HCT116 (cell line): Measurements from ENCODE around the gene PAK1. TPM values are rescaled to one million over a fixed set of nuclear protein-coding genes. Genes with fewer than 3 reads are reported as not detected.

ENCODE experiments used
- ATAC-seq: fragments of 200-7000 bp; cut with Tn5 transposase; 2 replicates; pipeline ENCODE4 v1.9.1; 2020; ENCODE audit warnings: mild to moderate bottlenecking, moderate library complexity
- BruUV-seq: library from RNA; stranded (reverse); fragments of 400-500 nt; replicated peaks from 2 replicates; lab custom pipeline; 2021; lab: Mats Ljungman, UMichigan
- CTCF ChIA-PET: fragments of 300-600 bp; sonication (Branson Sonifier 250); formaldehyde crosslinking; loops from one replicate; lab custom pipeline; 2021; ENCODE audit warnings: antibody characterized with exemption; lab: Charles Lee
- POLR2A ChIA-PET: fragments of 300-600, 350-600 bp; sonication (Branson Sonifier 250); formaldehyde crosslinking; loops from one replicate; lab custom pipeline; 2021; ENCODE audit warnings: antibody characterized with exemption; lab: Charles Lee
- RAD21 ChIA-PET, 2 experiments: fragments of 300-600 bp; sonication (Branson Sonifier 250); formaldehyde crosslinking; loops; one replicate each; lab custom pipeline; 2023; ENCODE audit warnings: low total read pairs in 2 of 2; ENCODE audit not compliant: uncharacterized antibody in 2 of 2, unreplicated experiment in 2 of 2, low non-redundant PET in 1 of 2; lab: Charles Lee
- DNase-seq: peaks from one replicate; pipeline ENCODE4 v3.0.0-alpha.2; 2010; ENCODE audit warnings: low read depth, low spot score
- H2AFZ ChIP-seq: fragments of 200-600 bp; shearing (Covaris generic), sonication (generic); 2 replicates; pipeline ENCODE4 v1.6.1; 2017; ENCODE audit warnings: low read depth, mixed run types, mixed read lengths, antibody characterized with exemption, low read length; ENCODE audit not compliant: poor library complexity, severe bottlenecking
- H3K27ac ChIP-seq: 2 replicates; pipeline ENCODE4 v1.5.1; 2012; ENCODE audit warnings: low read depth, low read length
- H3K27me3 ChIP-seq: fragments of 200-600 bp; sonication (generic); 2 replicates; pipeline ENCODE4 v1.6.1; 2016; ENCODE audit warnings: mixed run types, low read length, mixed read lengths; ENCODE audit not compliant: insufficient read depth
- H3K36me3 ChIP-seq, 2 experiments: fragments of 200-500 bp in 1 of 2; fragments of 200-600 bp in 1 of 2; sonication (Bioruptor generic) in 1 of 2; sonication (generic) in 1 of 2; 2 replicates each; pipeline versions ENCODE4 v1.5.1 to v1.6.1; 2014 to 2016; ENCODE audit warnings: low read length in 2 of 2, inconsistent platforms in 1 of 2, mixed read lengths in 1 of 2, mixed run types in 1 of 2; ENCODE audit not compliant: insufficient read depth in 2 of 2, control insufficient read depth in 1 of 2
- H3K4me1 ChIP-seq, 2 experiments: fragments of 200-600 bp in 1 of 2; sonication (generic) in 1 of 2; 2 replicates each; pipeline versions ENCODE4 v1.5.1 to v1.6.1; 2012 to 2017; ENCODE audit warnings: low read length in 2 of 2, inconsistent platforms in 1 of 2, mild to moderate bottlenecking in 1 of 2, mixed read lengths in 1 of 2, mixed run types in 1 of 2, moderate library complexity in 1 of 2; ENCODE audit not compliant: insufficient read depth in 2 of 2, control insufficient read depth in 1 of 2
- H3K4me2 ChIP-seq: fragments of 200-600 bp; sonication (generic); 2 replicates; pipeline ENCODE4 v1.6.1; 2017; ENCODE audit warnings: mixed run types, low read length, mixed read lengths
- H3K4me3 ChIP-seq, 2 experiments: fragments of 200-600 bp in 1 of 2; sonication (generic) in 1 of 2; replicated peaks in 1 of 2; 2 replicates each; pipeline ENCODE4 v1.5.1; 2011 to 2016; ENCODE audit warnings: low read length in 2 of 2, control low read depth in 1 of 2, low read depth in 1 of 2, mild to moderate bottlenecking in 1 of 2, mixed read lengths in 1 of 2, mixed run types in 1 of 2
- H3K79me2 ChIP-seq: fragments of 200-600 bp; sonication (generic); 2 replicates; pipeline ENCODE4 v1.6.1; 2017; ENCODE audit warnings: mild to moderate bottlenecking, mixed run types, low read length, moderate library complexity, mixed read lengths; ENCODE audit not compliant: insufficient read depth
- H3K9ac ChIP-seq: fragments of 200-600 bp; sonication (generic); 2 replicates; pipeline ENCODE4 v1.6.1; 2016; ENCODE audit warnings: low read length, mixed read lengths
- H3K9me2 ChIP-seq: fragments of 200-600 bp; sonication (generic), shearing (Covaris generic); 2 replicates; pipeline ENCODE4 v1.6.1; 2017; ENCODE audit warnings: mixed run types, mild to moderate bottlenecking, moderate library complexity; ENCODE audit not compliant: insufficient read depth
- H3K9me3 ChIP-seq, 2 experiments: fragments of 200-500 bp in 1 of 2; fragments of 200-600 bp in 1 of 2; sonication (Bioruptor generic) in 1 of 2; sonication (generic) in 1 of 2; 2 replicates each; pipeline ENCODE4 v1.6.1; 2014 to 2017; ENCODE audit warnings: low read length in 2 of 2, mixed read lengths in 2 of 2, inconsistent platforms in 1 of 2, low read depth in 1 of 2, mild to moderate bottlenecking in 1 of 2, mixed run types in 1 of 2, moderate library complexity in 1 of 2; ENCODE audit not compliant: control insufficient read depth in 1 of 2, insufficient read depth in 1 of 2
- H4K20me1 ChIP-seq: fragments of 200-600 bp; sonication (generic), shearing (Covaris generic); 2 replicates; pipeline ENCODE4 v1.6.1; 2017; ENCODE audit warnings: mixed run types, mild to moderate bottlenecking, moderate library complexity; ENCODE audit not compliant: insufficient read depth
- CEBPB ChIP-seq: IDR thresholded peaks from 2 replicates; pipeline ENCODE4 v1.6.1; 2012; ENCODE audit warnings: low read depth
- EGR1 ChIP-seq: IDR thresholded peaks from 2 replicates; pipeline ENCODE4 v1.6.1; 2012; ENCODE audit warnings: low read depth
- ELF1 ChIP-seq: IDR thresholded peaks from 2 replicates; pipeline ENCODE4 v1.6.1; 2012; ENCODE audit warnings: low read depth, borderline replicate concordance
- EZH2 ChIP-seq: fragments of 200-600 bp; sonication (generic); IDR thresholded peaks from 2 replicates; pipeline ENCODE4 v1.6.1; 2017; ENCODE audit warnings: antibody characterized with exemption, mixed run types
- JUND ChIP-seq: IDR thresholded peaks from 2 replicates; pipeline ENCODE4 v1.6.1; 2012
- POLR2A ChIP-seq: IDR thresholded peaks from 2 replicates; pipeline ENCODE4 v1.7.0; 2011; ENCODE audit warnings: borderline replicate concordance; ENCODE audit not compliant: insufficient read depth, insufficient read length; ENCODE audit errors: extremely low read depth
- POLR2AphosphoS5 ChIP-seq: IDR thresholded peaks from 2 replicates; pipeline ENCODE4 v1.6.1; 2011; ENCODE audit warnings: mild to moderate bottlenecking, low read depth, low read length, moderate library complexity
- SIN3A ChIP-seq: IDR thresholded peaks from 2 replicates; pipeline ENCODE4 v1.6.1; 2012; ENCODE audit warnings: low read depth
- SP1 ChIP-seq: IDR thresholded peaks from 2 replicates; pipeline ENCODE4 v1.6.1; 2012; ENCODE audit warnings: low read depth
- TCF7L2 ChIP-seq: IDR thresholded peaks from 2 replicates; pipeline ENCODE4 v1.7.0; 2011; ENCODE audit warnings: borderline replicate concordance, inconsistent platforms; ENCODE audit not compliant: insufficient read depth, insufficient read length; ENCODE audit errors: extremely low read depth
- intact Hi-C: fragments of 100-400 bp; cut with micrococcal nuclease; formaldehyde crosslinking; loops from 2 replicates; pipeline ENCODE4 v1.10.0; 2022
- total RNA-seq: library from RNA; stranded (reverse); gene quantifications from one replicate; pipeline ENCODE4 v1.2.1, GENCODE V29; 2021; ENCODE audit not compliant: unreplicated experiment
- TF ChIP-seq, protein P1 (sequence below): IDR thresholded peaks from 2 replicates; pipeline ENCODE4 v1.6.1; 2012; ENCODE audit warnings: low read depth

PAK1 gene
- total RNA-seq, 1 experiment from 2014 or later = 56.1 TPM

DNA sequence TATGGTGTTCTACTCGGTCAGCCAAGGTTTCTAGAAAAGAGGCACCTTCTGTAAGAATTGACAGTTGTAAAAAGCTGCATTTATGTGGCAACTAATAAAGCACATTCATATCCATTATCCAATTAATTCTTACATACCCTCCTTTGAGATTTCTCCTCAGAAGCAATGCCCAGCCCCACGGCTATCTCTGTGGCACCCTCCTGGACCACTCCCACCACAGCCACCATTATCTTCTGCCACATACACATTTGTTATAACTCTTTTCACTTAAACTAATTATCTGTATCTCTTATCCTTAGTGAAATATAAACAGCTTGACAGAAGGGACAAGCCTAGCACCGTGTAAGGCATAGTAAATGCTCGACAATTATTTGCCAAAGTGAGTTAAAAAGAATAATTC lies 48.5 kb downstream of the PAK1 start:
- no peaks in the 10 kb centered on the region for H4K20me1 ChIP-seq
- H3K27me3 ChIP-seq = no peaks in the 10 kb centered on the region
- no TSS peak for BruUV-seq
- ChIA-PET POLR2A (no interaction called here), RAD21 (no interaction called here), CTCF (no interaction called here)
- no peaks in the 10 kb centered on the region for H3K36me3 ChIP-seq
- H3K4me1 ChIP-seq = no peaks in the 10 kb centered on the region
- no peaks in the 10 kb centered on the region for H3K9me2 ChIP-seq
- no peak for DNase-seq
- no peak overlapping the region for H3K9ac ChIP-seq
- intact Hi-C loops = no loop called here
- H2AFZ ChIP-seq = no peak overlapping the region
- no peak for ATAC-seq
- no peak overlapping the region for H3K4me3 ChIP-seq
- H3K4me2 ChIP-seq = no peak overlapping the region
- TF ChIP-seq TCF7L2 (no peak), POLR2A (no peak), EGR1 (no peak), ELF1 (no peak), JUND (no peak), SP1 (no peak), SIN3A (no peak)
- H3K27ac ChIP-seq = no peak overlapping the region
- no peaks in the 10 kb centered on the region for H3K79me2 ChIP-seq
- no peaks in the 10 kb centered on the region for H3K9me3 ChIP-seq

DNA sequence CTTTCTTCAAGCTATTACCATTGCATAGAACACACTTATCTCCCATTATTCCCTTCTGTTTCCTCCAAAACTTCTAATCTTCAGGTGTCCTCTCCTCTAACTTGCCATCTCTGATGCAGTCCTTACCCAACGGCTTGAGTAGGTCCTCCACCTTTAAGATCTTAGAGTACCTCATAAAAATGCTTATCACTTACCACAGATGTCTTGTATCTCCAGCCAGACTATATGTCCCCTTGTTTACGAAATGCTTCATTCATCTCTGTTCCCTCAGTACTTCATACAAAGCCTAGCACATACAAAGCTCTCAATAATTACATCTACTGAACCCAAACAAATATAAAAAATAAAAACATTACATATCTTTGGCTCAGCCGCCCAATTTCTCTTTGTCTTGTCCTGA lies 49.2 kb downstream of the PAK1 start:
- no peaks in the 10 kb centered on the region for H4K20me1 ChIP-seq
- H3K4me3 ChIP-seq = no peak overlapping the region
- no peaks in the 10 kb centered on the region for H3K9me2 ChIP-seq
- intact Hi-C loops = loop anchor here (5.0 kb wide), 1 partner anchor 38 kb away; no protein-coding TSS in a partner anchor
- H2AFZ ChIP-seq = no peak overlapping the region
- no peak overlapping the region for H3K4me2 ChIP-seq
- H3K9ac ChIP-seq = no peak overlapping the region
- ChIA-PET RAD21 (no interaction called here), CTCF (no interaction called here), POLR2A (no interaction called here)
- no peaks in the 10 kb centered on the region for H3K9me3 ChIP-seq
- DNase-seq (no peak), ATAC-seq (no peak)
- H3K79me2 ChIP-seq = no peaks in the 10 kb centered on the region
- no peaks in the 10 kb centered on the region for H3K4me1 ChIP-seq
- no peak overlapping the region for H3K27ac ChIP-seq
- TF ChIP-seq POLR2AphosphoS5 (no peak), CEBPB (no peak), ELF1 (no peak), EZH2 (no peak)
- TF ChIP-seq, protein P1, sequence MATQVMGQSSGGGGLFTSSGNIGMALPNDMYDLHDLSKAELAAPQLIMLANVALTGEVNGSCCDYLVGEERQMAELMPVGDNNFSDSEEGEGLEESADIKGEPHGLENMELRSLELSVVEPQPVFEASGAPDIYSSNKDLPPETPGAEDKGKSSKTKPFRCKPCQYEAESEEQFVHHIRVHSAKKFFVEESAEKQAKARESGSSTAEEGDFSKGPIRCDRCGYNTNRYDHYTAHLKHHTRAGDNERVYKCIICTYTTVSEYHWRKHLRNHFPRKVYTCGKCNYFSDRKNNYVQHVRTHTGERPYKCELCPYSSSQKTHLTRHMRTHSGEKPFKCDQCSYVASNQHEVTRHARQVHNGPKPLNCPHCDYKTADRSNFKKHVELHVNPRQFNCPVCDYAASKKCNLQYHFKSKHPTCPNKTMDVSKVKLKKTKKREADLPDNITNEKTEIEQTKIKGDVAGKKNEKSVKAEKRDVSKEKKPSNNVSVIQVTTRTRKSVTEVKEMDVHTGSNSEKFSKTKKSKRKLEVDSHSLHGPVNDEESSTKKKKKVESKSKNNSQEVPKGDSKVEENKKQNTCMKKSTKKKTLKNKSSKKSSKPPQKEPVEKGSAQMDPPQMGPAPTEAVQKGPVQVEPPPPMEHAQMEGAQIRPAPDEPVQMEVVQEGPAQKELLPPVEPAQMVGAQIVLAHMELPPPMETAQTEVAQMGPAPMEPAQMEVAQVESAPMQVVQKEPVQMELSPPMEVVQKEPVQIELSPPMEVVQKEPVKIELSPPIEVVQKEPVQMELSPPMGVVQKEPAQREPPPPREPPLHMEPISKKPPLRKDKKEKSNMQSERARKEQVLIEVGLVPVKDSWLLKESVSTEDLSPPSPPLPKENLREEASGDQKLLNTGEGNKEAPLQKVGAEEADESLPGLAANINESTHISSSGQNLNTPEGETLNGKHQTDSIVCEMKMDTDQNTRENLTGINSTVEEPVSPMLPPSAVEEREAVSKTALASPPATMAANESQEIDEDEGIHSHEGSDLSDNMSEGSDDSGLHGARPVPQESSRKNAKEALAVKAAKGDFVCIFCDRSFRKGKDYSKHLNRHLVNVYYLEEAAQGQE = no peak
- no peaks in the 10 kb centered on the region for H3K27me3 ChIP-seq
- BruUV-seq = no TSS peak
- H3K36me3 ChIP-seq = no peaks in the 10 kb centered on the region
